IPS-15b (cell line): Measurements from ENCODE around the gene DCTN5.
"Not testable (repeated sequence)": the region's sequence is repeated elsewhere in the genome, so short reads cannot be mapped to it uniquely, and the experiment has no call there.

ENCODE experiments used
- H3K27me3 ChIP-seq: one replicate; pipeline ENCODE4 v1.6.1; 2013; ENCODE audit warnings: low read length; ENCODE audit not compliant: control insufficient read depth, insufficient read depth
- H3K36me3 ChIP-seq: one replicate; pipeline ENCODE4 v1.6.1; 2013; ENCODE audit warnings: low read length; ENCODE audit not compliant: control insufficient read depth, insufficient read depth
- H3K4me1 ChIP-seq: one replicate; pipeline ENCODE4 v1.6.1; 2013; ENCODE audit warnings: mild to moderate bottlenecking, low read length; ENCODE audit not compliant: control insufficient read depth, insufficient read depth
- H3K4me3 ChIP-seq: one replicate; pipeline ENCODE4 v1.5.1; 2013; ENCODE audit warnings: low read depth, low read length
- H3K9ac ChIP-seq: one replicate; pipeline ENCODE4 v1.6.1; 2013; ENCODE audit warnings: low read depth, mild to moderate bottlenecking, low read length
- H3K9me3 ChIP-seq: one replicate; pipeline ENCODE4 v1.6.1; 2013; ENCODE audit warnings: mild to moderate bottlenecking, low read length; ENCODE audit not compliant: control insufficient read depth, insufficient read depth

The DCTN5 gene

DNA sequence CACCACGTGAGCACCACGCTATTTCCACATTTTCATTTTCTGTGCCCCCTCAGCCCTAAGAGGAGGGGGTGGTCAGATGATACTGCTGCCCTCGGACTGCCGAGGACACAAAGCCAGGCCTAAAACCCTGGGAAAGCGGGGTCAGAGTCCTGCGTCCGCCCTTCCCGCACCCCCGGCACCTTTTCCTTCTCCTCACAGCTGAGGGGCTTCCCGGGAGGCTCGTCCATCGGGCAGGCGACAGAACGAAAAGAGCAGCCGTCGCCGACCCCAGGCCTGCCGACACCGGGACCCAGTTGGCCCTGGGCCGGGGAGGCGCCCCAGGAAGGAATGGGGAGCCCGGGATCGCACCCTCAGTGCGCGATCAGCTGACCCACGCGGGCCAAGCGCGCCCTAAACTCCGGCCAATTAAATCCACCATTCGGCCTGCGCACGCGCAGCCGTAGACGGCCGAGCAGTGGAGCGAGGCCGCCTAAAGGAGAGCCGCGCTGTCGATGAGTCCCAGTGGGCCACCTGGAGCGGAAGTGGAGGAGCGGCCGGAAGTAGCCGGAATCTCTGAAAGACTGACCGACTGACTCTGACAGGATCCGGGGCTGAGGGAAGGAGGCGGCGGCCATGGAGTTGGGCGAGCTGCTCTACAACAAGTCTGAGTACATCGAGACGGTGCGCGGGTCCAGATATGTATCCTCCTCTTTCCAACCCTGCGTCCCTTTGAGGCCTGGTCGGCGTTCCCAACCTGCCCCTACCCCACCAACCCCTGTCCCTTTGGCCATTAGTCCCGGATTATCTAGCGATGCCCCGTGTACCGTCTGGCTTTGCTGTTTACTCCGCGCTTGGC, at the start of gene DCTN5, which contains the start of gene PALB2:
TSS of gene DCTN5 (plus strand) at position 536 of the 835 bp plus-strand sequence. CDS start at position 613, 77 bp downstream.
TSS of gene PALB2 (minus strand) at position 380 of the 835 bp plus-strand sequence. CDS start at position 227, 153 bp downstream.
- Histone ChIP-seq H3K4me3 (peak within 1 kb of the TSS; percentile 99), H3K27me3 (no peaks in the 10 kb centered on the region), H3K9ac (peak within 1 kb of the TSS; percentile 93), H3K9me3 (no peaks in the 10 kb centered on the region), H3K36me3 (no peaks in the 10 kb centered on the region), H3K4me1 (no peaks in the 10 kb centered on the region)

- H3K27me3 ChIP-seq: no peaks in the 10 kb centered on the region
- H3K36me3 ChIP-seq: peaks cover 42% of the 10 kb centered on the region
- H3K4me3 ChIP-seq: peak overlapping the region; percentile 99
- H3K9me3 ChIP-seq: no peaks in the 10 kb centered on the region
- H3K9ac ChIP-seq: peak overlapping the region; percentile 37
- H3K4me1 ChIP-seq: peaks cover 16% of the 10 kb centered on the region
These were observed 47.1 kb upstream of the DCTN5 start for GRCh38 chr16:23594186-23594585.

- no peaks in the 10 kb centered on the region for H3K9me3 ChIP-seq
- peaks cover 17% of the 10 kb centered on the region for H3K4me1 ChIP-seq
- H3K27me3 ChIP-seq: no peaks in the 10 kb centered on the region
- H3K4me3 ChIP-seq: peak overlapping the region; percentile 99
- peaks cover 33% of the 10 kb centered on the region for H3K36me3 ChIP-seq
- H3K9ac ChIP-seq: peak overlapping the region; percentile 93
These were observed 45.9 kb upstream of the DCTN5 start for GRCh38 chr16:23595246-23595950.

DNA sequence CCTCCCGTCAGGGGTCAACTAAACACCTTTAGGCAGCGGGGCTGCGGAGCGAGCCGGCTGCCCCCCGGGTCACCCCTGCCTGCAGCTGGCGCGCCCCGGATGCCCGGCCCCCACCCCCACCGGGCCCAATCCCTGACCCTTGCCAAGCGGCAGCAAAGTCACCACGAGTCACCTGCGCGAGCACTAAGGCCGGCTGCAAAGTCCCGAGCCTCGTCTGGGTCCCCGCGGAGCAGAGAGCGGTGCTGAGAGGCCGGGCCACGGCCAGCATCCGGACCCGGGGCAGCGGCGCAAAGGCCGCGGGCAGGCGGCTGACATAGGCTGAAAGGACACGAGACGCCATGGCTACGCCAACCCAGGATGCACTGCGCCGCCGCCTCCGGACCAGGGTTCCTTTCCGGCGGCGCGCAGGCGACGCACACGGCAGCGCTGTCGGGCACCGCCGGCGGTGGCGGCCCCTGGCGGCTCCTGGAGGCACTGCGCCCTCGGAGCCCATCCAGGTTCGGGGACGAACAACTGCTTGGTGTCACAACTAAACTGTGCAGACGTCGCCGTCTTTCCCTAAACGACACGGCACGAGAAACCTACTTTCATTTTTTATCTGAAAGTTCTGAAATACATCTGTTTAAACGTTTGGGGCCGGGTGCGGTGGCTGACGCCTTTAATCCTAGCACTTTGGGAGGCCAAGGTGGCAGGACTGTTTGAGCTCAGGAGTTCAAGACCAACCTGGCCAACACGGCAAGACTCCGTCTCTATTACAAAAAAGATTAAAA, 45.1 kb upstream of the DCTN5 start, which contains the start of gene NDUFAB1:
TSS of gene NDUFAB1 (minus strand) at position 366 of the 770 bp plus-strand sequence. CDS start at position 340, 26 bp downstream.
- Histone ChIP-seq H3K9me3 (no peaks in the 10 kb centered on the region), H3K4me1 (peaks cover 17% of the 10 kb centered on the region), H3K36me3 (peaks cover 28% of the 10 kb centered on the region), H3K27me3 (no peaks in the 10 kb centered on the region), H3K4me3 (peak within 1 kb of the TSS; percentile 99), H3K9ac (peak within 1 kb of the TSS; percentile 93)

DNA sequence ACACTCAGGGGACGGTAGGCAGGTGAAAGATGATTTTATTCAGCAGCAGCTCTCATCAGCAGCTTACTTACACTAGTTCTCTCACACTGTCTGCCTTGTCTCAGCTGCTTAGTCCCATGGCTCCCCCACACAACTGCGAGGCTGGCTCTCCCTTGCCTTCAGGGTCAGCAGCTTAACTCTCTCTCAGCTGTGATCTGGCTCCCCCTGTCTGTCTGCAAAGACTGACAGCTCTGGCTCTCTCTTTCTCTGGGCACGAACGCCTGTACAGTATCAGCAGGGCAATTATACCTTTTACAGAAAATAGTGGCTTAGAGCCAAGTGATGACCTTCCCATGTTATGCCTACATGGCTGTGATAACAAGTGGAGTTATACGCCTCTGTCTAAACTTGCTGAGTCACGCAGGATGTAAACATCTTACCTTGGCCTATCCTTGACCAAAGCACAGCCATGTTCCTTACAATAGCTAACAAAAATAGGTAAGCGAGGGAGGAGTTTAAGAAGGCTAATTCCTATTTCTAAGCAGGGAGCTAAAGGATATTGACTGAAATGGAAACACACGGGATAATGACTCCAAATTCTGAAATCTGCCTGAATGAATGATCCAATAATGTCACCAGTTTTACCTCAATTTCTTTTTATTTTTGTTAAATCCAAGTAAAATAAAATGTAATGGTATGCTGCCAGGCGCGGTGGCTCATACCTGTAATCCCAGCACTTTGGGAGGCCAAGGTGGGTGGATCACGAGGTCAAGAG, 44.1 kb upstream of the DCTN5 start:
- Histone ChIP-seq H3K9me3 (no peaks in the 10 kb centered on the region), H3K9ac (no peak overlapping the region), H3K4me3 (no peak overlapping the region)

GRCh38 chr16:23607726-23608125, 33.5 kb upstream of the DCTN5 start:
- Histone ChIP-seq H3K9ac (no peak overlapping the region), H3K9me3 (no peaks in the 10 kb centered on the region), H3K4me3 (no peak overlapping the region), H3K27me3 (no peaks in the 10 kb centered on the region), H3K4me1 (no peaks in the 10 kb centered on the region), H3K36me3 (peaks cover 18% of the 10 kb centered on the region)

More for the DNA sequence above, 44.1 kb upstream of the DCTN5 start:
- peaks cover 17% of the 10 kb centered on the region for H3K4me1 ChIP-seq
- no peaks in the 10 kb centered on the region for H3K27me3 ChIP-seq
- peaks cover 18% of the 10 kb centered on the region for H3K36me3 ChIP-seq

DNA sequence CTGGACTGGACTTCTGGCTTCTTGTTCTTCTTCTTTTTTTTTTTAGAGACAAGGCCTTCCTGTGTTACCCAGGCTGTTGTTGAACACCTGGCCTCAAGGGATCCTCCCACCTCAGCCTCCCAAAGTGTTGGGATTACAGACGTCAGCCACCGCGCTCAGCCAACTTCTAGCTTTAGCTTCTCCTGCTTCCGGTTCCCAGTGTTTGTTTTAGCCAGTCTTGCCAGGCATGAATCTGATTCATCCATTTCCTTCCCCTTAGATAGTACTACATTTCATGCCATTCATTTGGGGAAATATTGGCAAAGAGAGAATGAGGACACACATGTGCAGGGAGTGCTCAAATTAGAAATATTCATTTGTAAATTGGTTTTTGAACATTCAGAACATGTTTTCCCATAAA, 33.1 kb upstream of the DCTN5 start:
- Histone ChIP-seq H3K4me3 (no peak overlapping the region), H3K4me1 (no peaks in the 10 kb centered on the region), H3K9me3 (no peaks in the 10 kb centered on the region), H3K36me3 (peaks cover 17% of the 10 kb centered on the region), H3K27me3 (no peaks in the 10 kb centered on the region), H3K9ac (no peak overlapping the region)

- no peak overlapping the region for H3K4me3 ChIP-seq
- H3K9ac ChIP-seq: no peak overlapping the region
- H3K9me3 ChIP-seq: no peaks in the 10 kb centered on the region
- H3K4me1 ChIP-seq: no peaks in the 10 kb centered on the region
- peaks cover 17% of the 10 kb centered on the region for H3K36me3 ChIP-seq
- no peaks in the 10 kb centered on the region for H3K27me3 ChIP-seq
These were observed 31.3 kb upstream of the DCTN5 start for GRCh38 chr16:23609929-23610328.

DNA sequence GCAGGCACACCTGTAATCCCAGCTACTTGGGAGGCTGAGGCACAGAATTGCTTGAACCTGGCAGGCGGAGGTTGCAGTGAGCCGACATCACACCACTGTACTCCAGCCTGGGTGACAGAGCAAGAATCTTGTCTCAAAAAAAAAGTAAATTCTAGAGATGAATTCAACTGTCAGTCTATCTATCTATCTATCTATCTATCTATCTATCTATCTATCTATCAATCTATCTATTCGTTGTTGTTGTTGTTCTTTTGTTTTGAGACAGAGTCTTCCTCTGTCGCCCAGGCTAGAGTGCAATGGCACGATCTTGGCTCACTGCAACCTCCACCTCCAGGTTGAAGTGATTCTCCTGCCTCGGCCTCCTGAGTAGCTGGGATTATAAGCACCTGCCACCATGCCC, 30.4 kb upstream of the DCTN5 start:
- not testable (repeated sequence) for H3K4me1 ChIP-seq, H3K9ac ChIP-seq, H3K27me3 ChIP-seq, H3K9me3 ChIP-seq, H3K4me3 ChIP-seq
- H3K36me3 ChIP-seq: peaks cover 11% of the 10 kb centered on the region

GRCh38 chr16:23611936-23612335, 29.3 kb upstream of the DCTN5 start:
- Histone ChIP-seq H3K4me3 (no peak overlapping the region), H3K4me1 (no peaks in the 10 kb centered on the region), H3K36me3 (peaks cover 12% of the 10 kb centered on the region), H3K9ac (no peak overlapping the region), H3K9me3 (no peaks in the 10 kb centered on the region), H3K27me3 (no peaks in the 10 kb centered on the region)

GRCh38 chr16:23615805-23616204, 25.5 kb upstream of the DCTN5 start:
- H3K4me1 ChIP-seq: no peaks in the 10 kb centered on the region
- peaks cover 9% of the 10 kb centered on the region for H3K36me3 ChIP-seq
- H3K9me3 ChIP-seq: no peaks in the 10 kb centered on the region
- no peak overlapping the region for H3K4me3 ChIP-seq
- H3K9ac ChIP-seq: no peak overlapping the region
- no peaks in the 10 kb centered on the region for H3K27me3 ChIP-seq
